Caco-2 (cell line): ENCODE results near the gene TOR4A. TPM values are rescaled to one million over a fixed set of nuclear protein-coding genes. Genes with fewer than 3 reads are reported as not detected.

ENCODE experiments used
- BruUV-seq: library from RNA; stranded (reverse); fragments of 400-500 nt; replicated peaks from 2 replicates; lab custom pipeline; 2021; lab: Mats Ljungman, UMichigan
- CTCF ChIA-PET: fragments of 300-600 bp; sonication (Branson Sonifier 250); formaldehyde crosslinking; loops from one replicate; lab custom pipeline; 2022; ENCODE audit warnings: antibody characterized with exemption; lab: Charles Lee
- POLR2A ChIA-PET: fragments of 300-600 bp; sonication (Branson Sonifier 250); formaldehyde crosslinking; loops from one replicate; lab custom pipeline; 2022; ENCODE audit warnings: antibody characterized with exemption; lab: Charles Lee
- DNase-seq, 2 experiments: peaks; one replicate each; pipeline versions ENCODE4 v3.0.0 to v3.0.0-alpha.2; 2020 to 2022
- H3K27me3 ChIP-seq: replicated peaks from 2 replicates; pipeline ENCODE4 v1.6.0; 2011; ENCODE audit warnings: low read length; ENCODE audit not compliant: control insufficient read depth, insufficient read depth
- H3K36me3 ChIP-seq: 2 replicates; pipeline ENCODE4 v1.5.1; 2011; ENCODE audit warnings: low read length; ENCODE audit not compliant: control insufficient read depth, insufficient read depth
- H3K4me1 ChIP-seq: fragments of 250-450 bp; sonication (Bioruptor Pico); 2 replicates; pipeline ENCODE4 v1.5.1; 2020; ENCODE audit warnings: mild to moderate bottlenecking
- H3K4me3 ChIP-seq: 2 replicates; pipeline ENCODE4 v1.5.1; 2011; ENCODE audit warnings: low read depth, mild to moderate bottlenecking, control low read depth, low read length
- H3K9me3 ChIP-seq: fragments of 250-450 bp; sonication (Bioruptor Pico); 2 replicates; pipeline ENCODE4 v1.5.1; 2020; ENCODE audit warnings: mild to moderate bottlenecking, moderate library complexity
- H3K27ac Mint-ChIP-seq: one replicate; pipeline ENCODE4 v1.8.0; 2022; ENCODE audit warnings: mixed read lengths; ENCODE audit not compliant: unreplicated experiment
- H3K27me3 Mint-ChIP-seq: one replicate; pipeline ENCODE4 v1.8.0; 2022; ENCODE audit warnings: mixed read lengths; ENCODE audit not compliant: insufficient read depth, unreplicated experiment
- H3K36me3 Mint-ChIP-seq: one replicate; pipeline ENCODE4 v1.8.0; 2022; ENCODE audit warnings: mild to moderate bottlenecking, mixed read lengths; ENCODE audit not compliant: insufficient read depth, unreplicated experiment
- H3K4me1 Mint-ChIP-seq: one replicate; pipeline ENCODE4 v1.8.0; 2022; ENCODE audit warnings: low read depth, mixed read lengths; ENCODE audit not compliant: unreplicated experiment
- H3K4me3 Mint-ChIP-seq: one replicate; pipeline ENCODE4 v1.8.0; 2022; ENCODE audit warnings: mild to moderate bottlenecking, moderate library complexity, mixed read lengths; ENCODE audit not compliant: unreplicated experiment
- H3K9me3 Mint-ChIP-seq: one replicate; pipeline ENCODE4 v1.8.0; 2022; ENCODE audit warnings: mixed read lengths; ENCODE audit not compliant: unreplicated experiment
- CTCF ChIP-seq, 2 experiments: fragments of 200-600 bp in 1 of 2; IDR thresholded peaks; 1 replicate in 1 of 2; 2 replicates in 1 of 2; pipeline versions ENCODE4 v1.5.1 to v1.8.0; 2011 to 2022; ENCODE audit warnings: antibody characterized with exemption in 1 of 2, control low read depth in 1 of 2, inconsistent platforms in 1 of 2, low read depth in 1 of 2, low read length in 1 of 2, mild to moderate bottlenecking in 1 of 2, moderate library complexity in 1 of 2; ENCODE audit not compliant: insufficient read depth in 1 of 2, severe bottlenecking in 1 of 2, unreplicated experiment in 1 of 2
- intact Hi-C: fragments of 100-400 bp; cut with micrococcal nuclease; formaldehyde crosslinking; loops from one replicate; pipeline ENCODE4 v1.10.0; 2022; ENCODE audit not compliant: unreplicated experiment
- total RNA-seq: library from RNA; stranded (reverse); gene quantifications from 2 replicates; pipeline ENCODE4 v1.2.3, GENCODE V29; 2022

Gene TOR4A
- total RNA-seq, 1 experiment from 2014 or later: 1.8 TPM

- peak overlapping the region; percentile 95 for H3K27ac Mint-ChIP-seq
- Histone ChIP-seq H3K36me3 (peaks cover 2% of the 10 kb centered on the region; the same call in 1 of the 2 replicates), H3K9me3 (no peaks in the 10 kb centered on the region), H3K4me3 (no peak overlapping the region), H3K4me1 (peaks cover 16% of the 10 kb centered on the region), H3K27me3 (no peaks in the 10 kb centered on the region)
- no peak for DNase-seq
- H3K27me3 Mint-ChIP-seq: peaks cover 3% of the 10 kb centered on the region
- TF ChIP-seq CTCF (IDR thresholded peaks at IDR 0.05; ENCODE audit: insufficient read depth in 1 of 2, low read depth in 1 of 2, low read length in 1 of 2, severe bottlenecking in 1 of 2, unreplicated experiment in 1 of 2): no peak
- H3K4me1 Mint-ChIP-seq: peaks cover 7% of the 10 kb centered on the region
- CTCF ChIA-PET: no interaction called here
- BruUV-seq: no TSS peak
- POLR2A ChIA-PET: interaction anchor here (0.6 to 0.7 kb wide), 3 partner anchors 158 to 307 kb away, joined by 3 read pairs; partner anchors contain the start of gene MRPL41
- peaks cover 68% of the 10 kb centered on the region for H3K36me3 Mint-ChIP-seq
- intact Hi-C loops: loop anchor here (5.0 to 10.0 kb wide), 2 partner anchors 48 to 450 kb away; partner anchors contain the start of genes CCDC183 and TMEM141
- H3K4me3 Mint-ChIP-seq: peak overlapping the region; percentile 80
- H3K9me3 Mint-ChIP-seq: no peaks in the 10 kb centered on the region
Measured at GRCh38 chr9:137244486-137245449, 32.8 kb upstream of the TOR4A start.

- H3K27me3 ChIP-seq: no peaks in the 10 kb centered on the region
- Mint-ChIP-seq H3K4me1 (peaks cover 6% of the 10 kb centered on the region), H3K9me3 (no peaks in the 10 kb centered on the region), H3K27me3 (peaks cover 3% of the 10 kb centered on the region), H3K4me3 (no peak overlapping the region), H3K27ac (no peak overlapping the region), H3K36me3 (peaks cover 58% of the 10 kb centered on the region)
- CTCF ChIA-PET: no interaction called here
- H3K9me3 ChIP-seq: no peaks in the 10 kb centered on the region
- POLR2A ChIA-PET: no interaction called here
- peaks cover 2% of the 10 kb centered on the region; the same call in 1 of the 2 replicates for H3K36me3 ChIP-seq
- peaks cover 16% of the 10 kb centered on the region for H3K4me1 ChIP-seq
- DNase-seq: no peak
- intact Hi-C loops: loop anchor here (10.0 kb wide), 1 partner anchor 451 kb away; the partner anchor contains the start of genes CCDC183 and TMEM141
- TF ChIP-seq CTCF (IDR thresholded peaks at IDR 0.05; ENCODE audit: insufficient read depth in 1 of 2, low read depth in 1 of 2, low read length in 1 of 2, severe bottlenecking in 1 of 2, unreplicated experiment in 1 of 2): no peak
- H3K4me3 ChIP-seq: no peak overlapping the region
- no TSS peak for BruUV-seq
Measured at GRCh38 chr9:137245450-137246421, 31.8 kb upstream of the TOR4A start.
